GM19468 (cell line): ENCODE results near the gene KLRD1.
"Not testable (repeated sequence)": the region's sequence is repeated elsewhere in the genome, so short reads cannot be mapped to it uniquely, and the experiment has no call there.

Source experiments
- ATAC-seq: cut with Tn5 transposase; IDR thresholded peaks from one replicate; pipeline ENCODE4 v1.9.1; 2021; ENCODE audit warnings: mild to moderate bottlenecking, moderate library complexity, moderate number of reproducible peaks; ENCODE audit not compliant: unreplicated experiment; ENCODE audit errors: extremely low read depth

The KLRD1 gene

GRCh38 chr12:10336196-10336595 lies 28.5 kb downstream of the KLRD1 start:
- ATAC-seq, result not testable (repeated sequence)

- not testable (repeated sequence) for ATAC-seq
Observed at GRCh38 chr12:10338470-10338869, 30.8 kb downstream of the KLRD1 start.

GRCh38 chr12:10339053-10339840 lies 31.6 kb downstream of the KLRD1 start:
- no peak for ATAC-seq

GRCh38 chr12:10340946-10341345 lies 33.3 kb downstream of the KLRD1 start:
- ATAC-seq, result not testable (repeated sequence)

- ATAC-seq, result no peak
Observed at GRCh38 chr12:10341892-10342509, 34.3 kb downstream of the KLRD1 start.

- ATAC-seq, result not testable (repeated sequence)
Observed at GRCh38 chr12:10351457-10351856, 43.8 kb downstream of the KLRD1 start.

GRCh38 chr12:10354071-10354470 lies 46.4 kb downstream of the KLRD1 start:
- ATAC-seq, result no peak

- ATAC-seq, result no peak
Observed at GRCh38 chr12:10354502-10354901, 46.8 kb downstream of the KLRD1 start.

GRCh38 chr12:10358131-10358530 lies 50.5 kb downstream of the KLRD1 start:
- no peak for ATAC-seq

GRCh38 chr12:10358969-10359368 lies 51.3 kb downstream of the KLRD1 start:
- ATAC-seq, result no peak

GRCh38 chr12:10361084-10361483 lies 53.4 kb downstream of the KLRD1 start:
- ATAC-seq, result no peak

- no peak for ATAC-seq
Observed at GRCh38 chr12:10361622-10362021, 54.0 kb downstream of the KLRD1 start.

- ATAC-seq, result no peak
Observed at GRCh38 chr12:10362325-10362724, 54.7 kb downstream of the KLRD1 start.

- ATAC-seq, result no peak
Observed at GRCh38 chr12:10362828-10363657, 55.4 kb downstream of the KLRD1 start.

GRCh38 chr12:10363658-10363913 lies 55.9 kb downstream of the KLRD1 start:
- no peak for ATAC-seq

GRCh38 chr12:10363914-10364814 lies 56.5 kb downstream of the KLRD1 start:
- peak; percentile 85 for ATAC-seq

- ATAC-seq, result no peak
Observed at GRCh38 chr12:10364815-10365622, 57.3 kb downstream of the KLRD1 start.

GRCh38 chr12:10365696-10366405 lies 58.2 kb downstream of the KLRD1 start:
- no peak for ATAC-seq

GRCh38 chr12:10366875-10367274 lies 59.2 kb downstream of the KLRD1 start:
- no peak for ATAC-seq
